ENCODE data around the gene CCN2. TPM values are rescaled to one million over a fixed set of nuclear protein-coding genes. Genes with fewer than 3 reads are reported as not detected.

Gene CCN2
- total RNA-seq, 4 donors from 2014 or later = 52.8 to 146 (median 92.4) TPM

- WGBS, 2 donors = 36 to 40% methylated on average over 6 of the region's 6 CpGs
- TF ChIP-seq POLR2A (IDR thresholded peaks at IDR 0.05) = no peak
- TF ChIP-seq CTCF (IDR thresholded peaks at IDR 0.05) = no peak
Measured at GRCh38 chr6:131960371-131961133, 9.4 kb upstream of the CCN2 start.

GRCh38 chr6:131958542-131959470 lies 7.6 kb upstream of the CCN2 start:
- intact Hi-C loops (cut with DNase I; ENCODE audit: low total_unique reads) = no loop called here
- TF ChIP-seq CTCF (IDR thresholded peaks at IDR 0.05) = no peak
- no peak for TF ChIP-seq POLR2A (IDR thresholded peaks at IDR 0.05)
- 89 to 90% methylated on average over 11 of the region's 11 CpGs for WGBS, 2 donors
- DNase-seq (ENCODE audit: low spot score in 2 of 2) = no peak
- H3K4me3 ChIP-seq (ENCODE audit: low read depth, poor library complexity, severe bottlenecking) = no peak overlapping the region

More at GRCh38 chr6:131960371-131961133, 9.4 kb upstream of the CCN2 start:
- H3K4me3 ChIP-seq (ENCODE audit: low read depth, poor library complexity, severe bottlenecking) = no peak overlapping the region
- DNase-seq (ENCODE audit: low spot score in 2 of 2) = no peak
- intact Hi-C loops (cut with DNase I; ENCODE audit: low total_unique reads) = no loop called here

GRCh38 chr6:131958095-131958494 lies 6.9 kb upstream of the CCN2 start:
- no peak for DNase-seq (ENCODE audit: low spot score in 2 of 2)
- no peak overlapping the region for H3K4me3 ChIP-seq (ENCODE audit: low read depth, poor library complexity, severe bottlenecking)
- intact Hi-C loops (cut with DNase I; ENCODE audit: low total_unique reads) = no loop called here
- WGBS, 2 donors = 96 to 99% methylated on average over 3 of the region's 3 CpGs
- TF ChIP-seq CTCF (IDR thresholded peaks at IDR 0.05) (no peak), POLR2A (IDR thresholded peaks at IDR 0.05) (no peak)

- H3K4me3 ChIP-seq (ENCODE audit: low read depth, poor library complexity, severe bottlenecking) = no peak overlapping the region
- 90 to 96% methylated on average over 1 of the region's 1 CpG for WGBS, 2 donors
- intact Hi-C loops (cut with DNase I; ENCODE audit: low total_unique reads) = no loop called here
Measured at GRCh38 chr6:131955876-131956275, 4.7 kb upstream of the CCN2 start.

GRCh38 chr6:131955192-131955591 lies 4.0 kb upstream of the CCN2 start:
- intact Hi-C loops (cut with DNase I; ENCODE audit: low total_unique reads) = no loop called here
- WGBS, 2 donors = 52% methylated on average over 6 of the region's 6 CpGs
- H3K4me3 ChIP-seq (ENCODE audit: low read depth, poor library complexity, severe bottlenecking) = no peak overlapping the region
- TF ChIP-seq CTCF (IDR thresholded peaks at IDR 0.05) (no peak), POLR2A (IDR thresholded peaks at IDR 0.05) (no peak)
- DNase-seq (ENCODE audit: low spot score in 2 of 2) = no peak

More at GRCh38 chr6:131955876-131956275, 4.7 kb upstream of the CCN2 start:
- DNase-seq (ENCODE audit: low spot score in 2 of 2) = no peak
- no peak for TF ChIP-seq POLR2A (IDR thresholded peaks at IDR 0.05)

GRCh38 chr6:131954775-131955107 lies 3.6 kb upstream of the CCN2 start:
- peak in 1 of 2 donors; percentile 38 for DNase-seq (ENCODE audit: low spot score in 2 of 2)
- WGBS, 2 donors = 27 to 34% methylated on average over 7 of the region's 7 CpGs
- intact Hi-C loops (cut with DNase I; ENCODE audit: low total_unique reads) = no loop called here
- H3K4me3 ChIP-seq (ENCODE audit: low read depth, poor library complexity, severe bottlenecking) = no peak overlapping the region
- TF ChIP-seq CTCF (IDR thresholded peaks at IDR 0.05) (no peak), POLR2A (IDR thresholded peaks at IDR 0.05) (no peak)

All from lower leg skin (tissue), 4 donors.